ENCODE measurements around the gene LENG9.
A peak's percentile ranks its signal among the peaks of the same experiment; 100 is the strongest.

DNA sequence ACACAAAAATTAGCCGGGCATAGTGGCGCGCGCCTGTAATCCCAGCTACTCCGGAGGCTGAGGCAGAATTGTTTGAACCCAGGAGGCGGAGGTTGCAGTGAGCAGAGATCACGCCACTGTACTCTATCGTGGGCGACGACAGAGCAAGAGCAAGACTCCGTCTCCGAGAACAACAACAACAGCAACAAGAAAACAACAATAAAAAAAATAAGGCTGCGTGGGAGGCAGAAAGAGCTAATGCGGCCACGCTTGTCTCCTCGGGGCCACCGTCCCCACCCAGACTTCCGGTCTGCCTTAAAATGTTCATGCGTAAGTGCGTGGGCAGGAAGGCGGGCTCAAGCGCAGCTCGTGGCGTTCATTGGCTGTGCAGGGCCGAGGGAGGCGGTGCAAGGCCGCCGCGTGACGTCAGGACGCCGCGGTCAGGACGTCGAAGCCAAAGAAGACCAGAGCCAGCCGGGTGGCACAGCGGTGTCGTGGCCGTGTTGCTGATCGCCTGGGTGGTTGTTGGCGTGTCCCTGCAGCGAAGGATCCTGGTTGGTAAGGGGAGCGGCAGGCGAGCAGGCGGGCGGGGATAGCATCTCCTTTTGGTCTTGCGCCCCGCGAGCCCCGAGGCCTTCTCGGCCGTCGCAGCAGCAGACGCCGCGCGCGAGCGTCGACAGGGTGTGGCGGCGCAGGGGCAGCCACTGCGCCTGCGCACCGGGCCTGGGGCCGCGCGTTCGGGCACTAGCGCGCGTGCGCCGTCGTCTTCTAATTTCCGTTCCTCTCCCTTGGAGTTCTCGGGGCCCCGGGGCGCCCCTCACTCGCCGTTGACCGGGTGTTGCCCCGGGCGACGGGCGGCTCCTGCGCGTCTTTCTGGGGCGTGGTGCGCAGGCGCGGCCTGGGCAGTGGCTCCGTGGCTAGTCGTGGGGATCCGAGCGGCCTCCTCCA is 14.5 kb downstream of the LENG9 start, which contains the start of gene LENG8:
- peak in 1 of 2 donors; percentile 87 for TF ChIP-seq POLR2A (IDR thresholded peaks at IDR 0.05)
- TF ChIP-seq, protein P1, sequence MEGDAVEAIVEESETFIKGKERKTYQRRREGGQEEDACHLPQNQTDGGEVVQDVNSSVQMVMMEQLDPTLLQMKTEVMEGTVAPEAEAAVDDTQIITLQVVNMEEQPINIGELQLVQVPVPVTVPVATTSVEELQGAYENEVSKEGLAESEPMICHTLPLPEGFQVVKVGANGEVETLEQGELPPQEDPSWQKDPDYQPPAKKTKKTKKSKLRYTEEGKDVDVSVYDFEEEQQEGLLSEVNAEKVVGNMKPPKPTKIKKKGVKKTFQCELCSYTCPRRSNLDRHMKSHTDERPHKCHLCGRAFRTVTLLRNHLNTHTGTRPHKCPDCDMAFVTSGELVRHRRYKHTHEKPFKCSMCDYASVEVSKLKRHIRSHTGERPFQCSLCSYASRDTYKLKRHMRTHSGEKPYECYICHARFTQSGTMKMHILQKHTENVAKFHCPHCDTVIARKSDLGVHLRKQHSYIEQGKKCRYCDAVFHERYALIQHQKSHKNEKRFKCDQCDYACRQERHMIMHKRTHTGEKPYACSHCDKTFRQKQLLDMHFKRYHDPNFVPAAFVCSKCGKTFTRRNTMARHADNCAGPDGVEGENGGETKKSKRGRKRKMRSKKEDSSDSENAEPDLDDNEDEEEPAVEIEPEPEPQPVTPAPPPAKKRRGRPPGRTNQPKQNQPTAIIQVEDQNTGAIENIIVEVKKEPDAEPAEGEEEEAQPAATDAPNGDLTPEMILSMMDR (IDR thresholded peaks at IDR 0.05), result peak in 1 of 3 donors; percentile 28

All from lower leg skin (tissue), 3 donors.